SK-N-SH treated with all-trans-retinoic acid at 6 μM for 48 hours (cell line): ENCODE measurements around the gene SHC3.

Source experiments
- ATAC-seq: fragments of 200-7000 bp; cut with Tn5 transposase; 3 replicates; pipeline ENCODE4 v1.9.1; 2020; ENCODE audit warnings: mild to moderate bottlenecking, moderate library complexity
- ARNTL ChIP-seq: fragments of 450-650 bp; formaldehyde crosslinking; IDR thresholded peaks from 2 replicates; pipeline ENCODE4 v1.5.0; 2020; ENCODE audit warnings: low read depth, mild to moderate bottlenecking, moderate library complexity, borderline replicate concordance
- BACH2 ChIP-seq: fragments of 250-450 bp; sonication (Bioruptor Pico); IDR thresholded peaks from 2 replicates; pipeline ENCODE4 v1.9.0; 2021; ENCODE audit warnings: mild to moderate bottlenecking, borderline replicate concordance
- CREB5 ChIP-seq: fragments of 250-450 bp; sonication (Bioruptor Pico); IDR thresholded peaks from 2 replicates; pipeline ENCODE4 v1.5.1; 2020; ENCODE audit warnings: low read depth, mild to moderate bottlenecking, moderate library complexity
- CSDC2 ChIP-seq: fragments of 250-450 bp; sonication (Bioruptor Pico); IDR thresholded peaks from 2 replicates; pipeline ENCODE4 v1.5.0; 2020; ENCODE audit warnings: mild to moderate bottlenecking, moderate library complexity
- CSRNP3 ChIP-seq: fragments of 250-450 bp; sonication (Bioruptor Pico); IDR thresholded peaks from 2 replicates; pipeline ENCODE4 v1.5.1; 2021; ENCODE audit warnings: mild to moderate bottlenecking, moderate library complexity
- ESRRG ChIP-seq: fragments of 250-450 bp; sonication (Bioruptor Pico); IDR thresholded peaks from 2 replicates; pipeline ENCODE4 v1.6.1; 2021; ENCODE audit warnings: mild to moderate bottlenecking
- GLIS3 ChIP-seq: fragments of 250-450 bp; sonication (Bioruptor Pico); IDR thresholded peaks from 2 replicates; pipeline ENCODE4 v1.5.0; 2020; ENCODE audit warnings: mild to moderate bottlenecking, moderate library complexity
- ISL1 ChIP-seq: fragments of 250-450 bp; sonication (Bioruptor Pico); IDR thresholded peaks from 2 replicates; pipeline ENCODE4 v2.1.2; 2022; ENCODE audit warnings: mild to moderate bottlenecking, moderate library complexity
- OSR1 ChIP-seq: fragments of 250-450 bp; sonication (Bioruptor Pico); IDR thresholded peaks from 2 replicates; pipeline ENCODE4 v1.8.0; 2022; ENCODE audit warnings: moderate library complexity, mild to moderate bottlenecking, inconsistent platforms
- PATZ1 ChIP-seq: fragments of 250-450 bp; sonication (Bioruptor Pico); IDR thresholded peaks from 2 replicates; pipeline ENCODE4 v1.8.0; 2020; ENCODE audit warnings: mild to moderate bottlenecking, moderate library complexity, borderline replicate concordance
- RARB ChIP-seq: fragments of 250-450 bp; sonication (Bioruptor Pico); IDR thresholded peaks from 2 replicates; pipeline ENCODE4 v1.8.0; 2021; ENCODE audit warnings: mild to moderate bottlenecking, moderate library complexity
- SNAI2 ChIP-seq: fragments of 250-450 bp; sonication (Bioruptor Pico); IDR thresholded peaks from 2 replicates; pipeline ENCODE4 v1.5.0; 2020; ENCODE audit warnings: mild to moderate bottlenecking, moderate library complexity
- TCF4 ChIP-seq: fragments of 250-450 bp; sonication (Bioruptor Pico); IDR thresholded peaks from 2 replicates; pipeline ENCODE4 v1.8.0; 2021; ENCODE audit warnings: mild to moderate bottlenecking, moderate library complexity, borderline replicate concordance
- TOX ChIP-seq: fragments of 250-450 bp; sonication (Bioruptor Pico); IDR thresholded peaks from 2 replicates; pipeline ENCODE4 v1.8.0; 2021; ENCODE audit warnings: mild to moderate bottlenecking, moderate library complexity, borderline replicate concordance
- TSHZ2 ChIP-seq: fragments of 250-450 bp; sonication (Bioruptor Pico); IDR thresholded peaks from 2 replicates; pipeline ENCODE4 v1.5.0; 2020; ENCODE audit warnings: mild to moderate bottlenecking, moderate library complexity
- ZC3H10 ChIP-seq: fragments of 250-450 bp; sonication (Bioruptor Pico); IDR thresholded peaks from 2 replicates; pipeline ENCODE4 v1.5.1; 2021; ENCODE audit warnings: mild to moderate bottlenecking, moderate library complexity
- ZFP3 ChIP-seq: fragments of 250-450 bp; sonication (Bioruptor Pico); IDR thresholded peaks from 2 replicates; pipeline ENCODE4 v1.5.0; 2020; ENCODE audit warnings: mild to moderate bottlenecking, moderate library complexity
- ZFP30 ChIP-seq: fragments of 450-650 bp; formaldehyde crosslinking; IDR thresholded peaks from 2 replicates; pipeline ENCODE4 v1.5.0; 2022; ENCODE audit warnings: mild to moderate bottlenecking, moderate library complexity
- ZNF565 ChIP-seq: fragments of 450-650 bp; formaldehyde crosslinking; conservative IDR thresholded peaks from 2 replicates; pipeline ENCODE4 v1.5.0; 2020; ENCODE audit warnings: low read depth, mild to moderate bottlenecking, moderate library complexity
- ZNF70 ChIP-seq: fragments of 450-650 bp; formaldehyde crosslinking; IDR thresholded peaks from 2 replicates; pipeline ENCODE4 v1.5.0; 2020; ENCODE audit warnings: mild to moderate bottlenecking, moderate library complexity
- ZNF8 ChIP-seq: fragments of 450-650 bp; formaldehyde crosslinking; IDR thresholded peaks from 2 replicates; pipeline ENCODE4 v1.5.0; 2020; ENCODE audit warnings: mild to moderate bottlenecking, moderate library complexity

The SHC3 gene

GRCh38 chr9:89036383-89036782 lies 142.2 kb downstream of the SHC3 start (continued):
- no peak for TF ChIP-seq PATZ1
- no peak for TF ChIP-seq ZNF565 (CRISPR knock-in tag)
- TF ChIP-seq, all 23 proteins: peak for 0

GRCh38 chr9:89032661-89033060 lies 146.0 kb downstream of the SHC3 start:
- ATAC-seq: no peak
- TF ChIP-seq CSDC2: no peak
- TF ChIP-seq ISL1 (CRISPR knock-in tag): no peak
- no peak for TF ChIP-seq PATZ1
- no peak for TF ChIP-seq CREB5 (CRISPR knock-in tag)
- no peak for TF ChIP-seq SNAI2
- TF ChIP-seq BACH2 (CRISPR knock-in tag): no peak
- TF ChIP-seq ZC3H10 (CRISPR knock-in tag): no peak
- no peak for TF ChIP-seq GLIS3 (CRISPR knock-in tag)
- TF ChIP-seq ZFP30 (CRISPR knock-in tag): no peak
- no peak for TF ChIP-seq ARNTL (CRISPR knock-in tag)
- no peak for TF ChIP-seq TOX

GRCh38 chr9:89032173-89032572 lies 146.4 kb downstream of the SHC3 start:
- ATAC-seq: no peak

GRCh38 chr9:89029788-89030187 lies 148.8 kb downstream of the SHC3 start:
- ATAC-seq: no peak
- no peak for TF ChIP-seq ZNF70
- no peak for TF ChIP-seq GLIS3 (CRISPR knock-in tag)
- no peak for TF ChIP-seq CSDC2
- no peak for TF ChIP-seq SNAI2
- TF ChIP-seq BACH2 (CRISPR knock-in tag): no peak
- no peak for TF ChIP-seq ISL1 (CRISPR knock-in tag)
- TF ChIP-seq ESRRG (CRISPR knock-in tag): no peak
- TF ChIP-seq PATZ1: no peak
- no peak for TF ChIP-seq OSR1 (CRISPR knock-in tag)
- TF ChIP-seq CREB5 (CRISPR knock-in tag): no peak
- no peak for TF ChIP-seq ARNTL (CRISPR knock-in tag)
- no peak for TF ChIP-seq TSHZ2 (CRISPR knock-in tag)
- TF ChIP-seq TCF4 (CRISPR knock-in tag): no peak
- no peak for TF ChIP-seq ZNF565 (CRISPR knock-in tag)
- no peak for TF ChIP-seq RARB (CRISPR knock-in tag)
- TF ChIP-seq ZNF8 (CRISPR knock-in tag): no peak
- TF ChIP-seq CSRNP3 (CRISPR knock-in tag): no peak

More at GRCh38 chr9:89032173-89032572, 146.4 kb downstream of the SHC3 start:
- TF ChIP-seq CSDC2 (no peak), GLIS3 (CRISPR knock-in tag) (no peak), ZFP3 (no peak), ZNF8 (CRISPR knock-in tag) (no peak), SNAI2 (no peak), ZNF565 (CRISPR knock-in tag) (no peak), ZFP30 (CRISPR knock-in tag) (no peak), ARNTL (CRISPR knock-in tag) (no peak), ZC3H10 (CRISPR knock-in tag) (no peak)
